Psoas muscle (tissue), 8 donors: Measurements from ENCODE around the gene SDCCAG8. TPM values are rescaled to one million over a fixed set of nuclear protein-coding genes. Genes with fewer than 3 reads are reported as not detected.

ENCODE experiments used
- ATAC-seq, 4 donors: fragments of 200-7000 bp; cut with Tn5 transposase; one replicate each; pipeline ENCODE4 v1.9.1; 2020; ENCODE audit warnings: moderate library complexity in 3 of 4, mild to moderate bottlenecking in 2 of 4
- DNase-seq, 2 donors: peaks; one replicate each; pipeline ENCODE4 v3.0.0-alpha.2; 2020
- H3K27ac ChIP-seq: fragments of 200-600 bp; one replicate; pipeline ENCODE4 v1.8.0; 2022
- H3K27me3 ChIP-seq, 3 donors: fragments of 200-600 bp in 1 of 3; one replicate each; pipeline versions ENCODE4 v1.6.1 to v1.8.0; 2013 to 2022; ENCODE audit warnings: low read length in 2 of 3, mild to moderate bottlenecking in 2 of 3, moderate library complexity in 1 of 3; ENCODE audit not compliant: insufficient read depth in 3 of 3
- H3K36me3 ChIP-seq, 2 donors: fragments of 200-600 bp in 1 of 2; one replicate each; pipeline versions ENCODE4 v1.6.1 to v1.8.0; 2013 to 2022; ENCODE audit warnings: low read depth in 1 of 2, mild to moderate bottlenecking in 1 of 2, moderate library complexity in 1 of 2; ENCODE audit not compliant: insufficient read depth in 1 of 2
- H3K4me1 ChIP-seq: fragments of 200-600 bp; one replicate; pipeline ENCODE4 v1.8.0; 2022
- H3K4me3 ChIP-seq: fragments of 200-600 bp; one replicate; pipeline ENCODE4 v1.8.0; 2022; ENCODE audit warnings: mild to moderate bottlenecking
- H3K9me3 ChIP-seq: fragments of 200-600 bp; one replicate; pipeline ENCODE4 v1.8.0; 2022
- WGBS, 3 donors: extraction: QIAGEN DNeasy Blood & Tissue Kit; methylation state at CpG; one replicate each; pipeline versions ENCODE4 v1.1.6 to v1.1.7; 2013; 5-methylcytosine and 5-hydroxymethylcytosine counted together
- intact Hi-C, 2 donors: fragments of 100-400 bp; cut with DNase I; formaldehyde crosslinking; loops; one replicate each; pipeline versions ENCODE4 v1.11.0 to v1.14.2; 2022
- polyA plus RNA-seq, 3 donors: library from polyadenylated mRNA; stranded (reverse); fragments of 200-250 nt; gene quantifications; one replicate each; pipeline ENCODE4 v1.2.3, GENCODE V29; 2013
- total RNA-seq, 4 donors: library from RNA; stranded (reverse); fragmentation: NEBNext Ultra II Directional in 2 of 4; extraction: Animal tissue kit (Norgen Biotek cat#: 25700) in 2 of 4; gene quantifications; one replicate each; pipeline versions ENCODE4 v1.2.1 to v1.2.4, GENCODE V29; 2021 to 2023
- TF ChIP-seq, protein P1 (sequence below): fragments of 200-600 bp; IDR thresholded peaks from one replicate; pipeline ENCODE4 v1.8.0; 2022; ENCODE audit warnings: antibody characterized with exemption
- donor health status: healthy with polysubstance abuse.
- donor health status: DM: no; HTN: no; CAD: no; lungs with moderate emphysema.
- donor health status: Bipolar disorder and iron deficiency.
- donor health status: healthy.
- donor health status: DM: yes; HTN: yes; CAD: no.
- donor health status: DM: no; HTN: no; CAD: no.
- donor health status: DM: no; HTN: no; CAD: no.
- donor health status: DM: yes; HTN: yes; CAD: no.

SDCCAG8 gene
- total and polyA plus RNA-seq, 7 donors: 6.4 to 27.6 (median 20.9) TPM

DNA sequence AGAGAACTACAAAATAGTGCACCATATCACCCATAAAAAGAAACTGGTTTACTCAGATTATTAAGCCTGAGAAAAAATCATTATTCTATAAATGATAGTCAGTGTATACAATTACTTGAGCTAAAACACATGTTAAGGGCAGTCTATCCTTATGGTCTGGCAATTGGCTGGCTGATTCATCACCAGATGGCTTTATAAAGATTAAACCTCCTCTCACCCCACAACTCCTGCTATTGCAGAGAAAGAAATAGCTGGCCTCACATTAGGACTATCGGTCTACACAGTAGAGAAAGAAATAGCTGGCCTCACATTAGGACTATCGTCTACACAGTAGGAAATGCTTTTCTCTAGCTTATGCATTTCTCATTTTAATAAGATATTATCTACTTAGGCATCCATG is 21.9 kb upstream of the SDCCAG8 start:
- Histone ChIP-seq H3K4me3 (no peak overlapping the region), H3K36me3 (peaks cover 0 to 5% of the 10 kb centered on the region in 2 donors), H3K4me1 (peaks cover 34% of the 10 kb centered on the region), H3K27ac (no peak overlapping the region), H3K9me3 (peaks cover 26% of the 10 kb centered on the region), H3K27me3 (no peaks in the 10 kb centered on the region)
- ATAC-seq (no peak), DNase-seq (no peak)
- WGBS, 3 donors: 65 to 72% (median 72%) methylated on average over 2 of the region's 2 CpGs
- TF ChIP-seq, protein P1, sequence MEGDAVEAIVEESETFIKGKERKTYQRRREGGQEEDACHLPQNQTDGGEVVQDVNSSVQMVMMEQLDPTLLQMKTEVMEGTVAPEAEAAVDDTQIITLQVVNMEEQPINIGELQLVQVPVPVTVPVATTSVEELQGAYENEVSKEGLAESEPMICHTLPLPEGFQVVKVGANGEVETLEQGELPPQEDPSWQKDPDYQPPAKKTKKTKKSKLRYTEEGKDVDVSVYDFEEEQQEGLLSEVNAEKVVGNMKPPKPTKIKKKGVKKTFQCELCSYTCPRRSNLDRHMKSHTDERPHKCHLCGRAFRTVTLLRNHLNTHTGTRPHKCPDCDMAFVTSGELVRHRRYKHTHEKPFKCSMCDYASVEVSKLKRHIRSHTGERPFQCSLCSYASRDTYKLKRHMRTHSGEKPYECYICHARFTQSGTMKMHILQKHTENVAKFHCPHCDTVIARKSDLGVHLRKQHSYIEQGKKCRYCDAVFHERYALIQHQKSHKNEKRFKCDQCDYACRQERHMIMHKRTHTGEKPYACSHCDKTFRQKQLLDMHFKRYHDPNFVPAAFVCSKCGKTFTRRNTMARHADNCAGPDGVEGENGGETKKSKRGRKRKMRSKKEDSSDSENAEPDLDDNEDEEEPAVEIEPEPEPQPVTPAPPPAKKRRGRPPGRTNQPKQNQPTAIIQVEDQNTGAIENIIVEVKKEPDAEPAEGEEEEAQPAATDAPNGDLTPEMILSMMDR: no peak
- intact Hi-C loops: no loop called here

DNA sequence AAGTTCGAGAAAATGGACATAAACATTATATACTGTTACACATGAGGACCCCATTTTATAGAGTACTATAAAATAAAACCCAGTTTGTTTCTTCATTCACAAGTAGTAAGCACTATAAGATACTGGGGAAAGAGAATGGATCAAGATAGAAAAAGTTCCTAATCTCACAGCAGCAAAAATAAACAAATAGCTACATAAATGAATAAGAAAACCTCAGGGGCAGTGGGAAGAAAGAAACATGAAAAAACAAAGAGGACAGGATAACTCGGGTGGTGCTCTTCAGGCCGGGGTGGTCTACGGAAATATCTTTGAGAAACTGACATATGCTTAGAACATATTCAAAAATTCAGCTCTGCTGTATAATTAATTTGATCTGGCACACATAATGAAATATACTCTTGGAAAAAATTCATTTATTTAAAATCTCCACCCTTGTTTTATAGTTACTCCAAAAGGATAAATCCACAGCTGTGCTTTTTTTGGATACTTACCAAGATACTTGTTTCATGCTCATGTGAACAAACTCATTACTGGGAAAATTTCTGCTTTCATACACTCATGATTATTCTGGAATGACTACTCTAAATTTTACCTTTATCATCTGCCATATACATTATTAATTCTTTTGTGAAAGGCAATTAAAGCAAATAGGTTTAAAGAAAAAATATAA is 20.7 kb upstream of the SDCCAG8 start:
- H3K9me3 ChIP-seq: peaks cover 19% of the 10 kb centered on the region
- peaks cover 0 to 5% of the 10 kb centered on the region in 2 donors for H3K36me3 ChIP-seq
- no peak overlapping the region for H3K27ac ChIP-seq
- no peak overlapping the region for H3K4me3 ChIP-seq
- no peaks in the 10 kb centered on the region for H3K27me3 ChIP-seq
- DNase-seq (no peak), ATAC-seq (peak in 1 of 4 donors; percentile 51)
- intact Hi-C loops: no loop called here
- H3K4me1 ChIP-seq: peaks cover 34% of the 10 kb centered on the region
- WGBS, 3 donors: 44 to 52% (median 49%) methylated on average over 4 of the region's 4 CpGs
- TF ChIP-seq, protein P1: no peak

DNA sequence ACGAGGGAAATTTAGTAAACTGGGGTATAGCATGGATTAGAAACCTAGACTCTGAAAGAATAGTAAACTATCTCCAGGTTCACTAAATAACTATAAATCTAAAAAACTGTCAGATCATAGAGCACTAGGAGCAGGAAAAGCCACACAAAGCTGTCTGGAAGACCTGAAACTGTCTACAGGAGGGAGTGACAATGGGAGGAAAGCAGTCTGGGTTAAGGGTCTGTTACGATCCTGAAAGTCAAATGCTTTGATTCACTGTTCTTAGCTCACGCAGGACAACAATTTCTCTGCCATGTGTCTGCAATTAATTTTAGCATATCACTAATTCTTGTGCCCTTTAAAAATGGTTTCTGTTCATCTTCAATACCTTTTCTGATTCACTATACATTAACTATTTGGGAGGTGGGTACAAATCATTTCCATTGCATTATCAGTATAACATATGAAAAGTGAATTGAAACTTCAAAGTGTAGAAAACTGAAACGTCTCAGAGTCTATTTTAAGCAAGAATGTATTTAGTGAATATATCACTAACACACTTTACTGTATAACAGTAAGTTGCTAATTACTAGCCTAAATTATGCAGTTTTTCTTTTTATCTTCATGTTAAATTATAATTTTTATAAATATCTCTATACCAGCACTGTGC is 19.1 kb upstream of the SDCCAG8 start:
- WGBS, 3 donors: 12 to 21% (median 15%) methylated on average over 4 of the region's 4 CpGs
- Histone ChIP-seq H3K4me3 (peak overlapping the region; percentile 17), H3K9me3 (peaks cover 4% of the 10 kb centered on the region), H3K27me3 (no peaks in the 10 kb centered on the region), H3K4me1 (peaks cover 34% of the 10 kb centered on the region), H3K27ac (peak overlapping the region; percentile 56), H3K36me3 (peaks cover 0 to 5% of the 10 kb centered on the region in 2 donors)
- no peak for DNase-seq
- intact Hi-C loops: no loop called here
- TF ChIP-seq, protein P1: no peak
- ATAC-seq: peak in 2 of 4 donors; percentile 62 to 78

DNA sequence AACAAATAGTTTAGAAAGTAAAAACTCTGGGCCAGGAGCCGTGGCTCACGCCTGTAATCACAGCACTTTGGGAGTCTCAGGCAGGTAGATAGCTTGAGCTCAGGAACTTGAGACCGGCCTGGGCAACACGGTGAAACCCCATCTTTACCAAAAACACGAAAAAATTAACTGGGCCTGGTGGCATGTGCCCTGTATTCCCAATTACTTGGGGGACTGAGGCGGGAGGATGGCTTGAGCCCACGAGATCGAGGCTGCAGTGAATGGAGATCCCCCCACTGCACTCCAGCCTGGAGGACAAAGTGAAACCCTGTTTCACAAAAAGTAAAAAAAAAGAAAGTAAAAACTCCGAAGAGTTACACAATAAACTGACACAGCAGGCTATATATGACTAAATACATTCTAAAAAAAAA is 11.4 kb upstream of the SDCCAG8 start:
- Histone ChIP-seq H3K4me1 (peaks cover 29% of the 10 kb centered on the region), H3K27ac (no peak overlapping the region), H3K27me3 (no peaks in the 10 kb centered on the region), H3K9me3 (no peaks in the 10 kb centered on the region), H3K4me3 (no peak overlapping the region), H3K36me3 (no peaks in the 10 kb centered on the region)
- intact Hi-C loops: no loop called here
- WGBS, 3 donors: 76 to 95% (median 92%) methylated on average over 9 of the region's 9 CpGs
- DNase-seq: no peak
- ATAC-seq: no peak
- TF ChIP-seq, protein P1: no peak
